ENCODE measurements around the gene DCXR. TPM values are rescaled to one million over a fixed set of nuclear protein-coding genes. Genes with fewer than 3 reads are reported as not detected.

DCXR gene
- total and polyA plus RNA-seq, 10 of the 15 experiments (the other 5 are each of a cell fraction or from before 2014, with no cell fraction given), result 12.3 to 139 (median 88.9) TPM

- H4K20me1 ChIP-seq (ENCODE audit: control insufficient read depth, insufficient read depth), result no peaks in the 10 kb centered on the region
- no peaks in the 10 kb centered on the region for H3K79me2 ChIP-seq (ENCODE audit: control insufficient read depth, insufficient read depth, low read length)
- H3K9me3 ChIP-seq (replicated peaks; ENCODE audit: control insufficient read depth, insufficient read depth, low read length), result no peaks in the 10 kb centered on the region
- H3K9ac ChIP-seq (ENCODE audit: control insufficient read depth, insufficient read depth, low read length), result no peak overlapping the region
- BruUV-seq (replicated peaks), result no TSS peak
- CTCF ChIA-PET, result no interaction called here
- H3K4me3 ChIP-seq, result no peak overlapping the region
- DNase-seq (ENCODE audit: low read depth, low spot score) (no peak), ATAC-seq (no peak), FAIRE-seq (no peak)
- no peaks in the 10 kb centered on the region for H3K4me1 ChIP-seq (ENCODE audit: control insufficient read depth, insufficient read depth, low read length)
- H3K27me3 ChIP-seq (replicated peaks in 1 of 2; ENCODE audit: control insufficient read depth in 2 of 2, insufficient read depth in 2 of 2, low read length in 1 of 2), result no peaks in the 10 kb centered on the region
- TF ChIP-seq FOXK2 (IDR thresholded peaks at IDR 0.05), result no peak
- TF ChIP-seq FOXM1 (IDR thresholded peaks at IDR 0.05; ENCODE audit: low read depth, low read length), result no peak
- peak; percentile 50 for TF ChIP-seq POLR2A (IDR thresholded peaks at IDR 0.05; ENCODE audit: low read depth, low read length)
- TF ChIP-seq NFYB (IDR thresholded peaks at IDR 0.05; ENCODE audit: insufficient read depth, low read depth, low read length), result no peak
- TF ChIP-seq NRF1 (conservative IDR thresholded peaks at IDR 0.05; ENCODE audit: low read depth, low read length), result no peak
- in situ Hi-C loops (cut with MboI) (no loop called here), intact Hi-C loops (cut with micrococcal nuclease; ENCODE audit: unreplicated experiment) (no loop called here)
- 95% methylated on average over 21 of the region's 25 CpGs for WGBS (ENCODE audit: insufficient coverage, insufficient replicate concordance, low lambda C conversion rate, missing lambda C conversion rate)
- no peak overlapping the region for H3K4me2 ChIP-seq (ENCODE audit: control insufficient read depth, insufficient read depth)
- H3K27ac ChIP-seq (ENCODE audit: control insufficient read depth, insufficient read depth), result no peak overlapping the region
- SMC1A ChIA-PET (ENCODE audit: uncharacterized antibody, unreplicated experiment), result no interaction called here
- peaks cover 17 to 87% of the 10 kb centered on the region in 2 experiments for H3K36me3 ChIP-seq (ENCODE audit: control insufficient read depth in 2 of 2, insufficient read depth in 2 of 2, low read length in 1 of 2)
- POLR2A ChIA-PET, result no interaction called here
- RAD21 ChIA-PET (ENCODE audit: unreplicated experiment), result no interaction called here
- H2AFZ ChIP-seq (ENCODE audit: control insufficient read depth, low read depth, low read length), result no peak overlapping the region
These were observed 48.7 kb upstream of the DCXR start for GRCh38 chr17:82085931-82086764.

- BruUV-seq (replicated peaks), result no TSS peak
- FAIRE-seq, result no peak
- DNase-seq (ENCODE audit: low read depth, low spot score), result no peak
- no peak for TF ChIP-seq PKNOX1 (IDR thresholded peaks at IDR 0.05)
- no peak for TF ChIP-seq ZNF24 (IDR thresholded peaks at IDR 0.05)
- TF ChIP-seq RAD51 (IDR thresholded peaks at IDR 0.05), result no peak
- Histone ChIP-seq H3K36me3 (ENCODE audit: control insufficient read depth in 2 of 2, insufficient read depth in 2 of 2, low read length in 1 of 2) (peaks cover 17 to 88% of the 10 kb centered on the region in 2 experiments), H3K27ac (ENCODE audit: control insufficient read depth, insufficient read depth) (no peak overlapping the region), H3K9ac (ENCODE audit: control insufficient read depth, insufficient read depth, low read length) (no peak overlapping the region), H3K9me3 (replicated peaks; ENCODE audit: control insufficient read depth, insufficient read depth, low read length) (no peaks in the 10 kb centered on the region), H3K27me3 (replicated peaks in 1 of 2; ENCODE audit: control insufficient read depth in 2 of 2, insufficient read depth in 2 of 2, low read length in 1 of 2) (no peaks in the 10 kb centered on the region), H4K20me1 (ENCODE audit: control insufficient read depth, insufficient read depth) (no peaks in the 10 kb centered on the region), H2AFZ (ENCODE audit: control insufficient read depth, low read depth, low read length) (no peak overlapping the region), H3K4me1 (ENCODE audit: control insufficient read depth, insufficient read depth, low read length) (no peaks in the 10 kb centered on the region), H3K79me2 (ENCODE audit: control insufficient read depth, insufficient read depth, low read length) (no peaks in the 10 kb centered on the region), H3K4me3 (no peak overlapping the region), H3K4me2 (ENCODE audit: control insufficient read depth, insufficient read depth) (no peak overlapping the region)
- ChIA-PET POLR2A (no interaction called here), SMC1A (ENCODE audit: uncharacterized antibody, unreplicated experiment) (no interaction called here), CTCF (no interaction called here), RAD21 (ENCODE audit: unreplicated experiment) (no interaction called here)
- 95% methylated on average over 42 of the region's 49 CpGs for WGBS (ENCODE audit: insufficient coverage, insufficient replicate concordance, low lambda C conversion rate, missing lambda C conversion rate)
- intact Hi-C loops (cut with micrococcal nuclease; ENCODE audit: unreplicated experiment), result no loop called here
- no peak for ATAC-seq
- in situ Hi-C loops (cut with MboI), result no loop called here
These were observed 47.7 kb upstream of the DCXR start for GRCh38 chr17:82085031-82085861.
